ENCODE results near the gene TCIRG1. TPM values are rescaled to one million over a fixed set of nuclear protein-coding genes. Genes with fewer than 3 reads are reported as not detected.

The TCIRG1 gene
- total and polyA plus RNA-seq, 2 of the 13 experiments (the other 11 are each of a cell fraction or from before 2014, with no cell fraction given): 48.0 to 69.6 TPM

GRCh38 chr11:68030318-68031143 is 8.3 kb upstream of the TCIRG1 start, which contains the start of gene NDUFS8 (continued):
- TF ChIP-seq PRDM4 (CRISPR knock-in tag; IDR thresholded peaks at IDR 0.05; ENCODE audit: borderline replicate concordance) (no peak), DMTF1 (CRISPR knock-in tag; IDR thresholded peaks at IDR 0.05) (no peak), ATF1 (CRISPR knock-in tag; IDR thresholded peaks at IDR 0.05) (no peak), ZBTB44 (CRISPR knock-in tag; IDR thresholded peaks at IDR 0.05) (no peak), ZNF20 (CRISPR knock-in tag; IDR thresholded peaks at IDR 0.05) (no peak), ZNF616 (CRISPR knock-in tag; IDR thresholded peaks at IDR 0.05; ENCODE audit: low read depth) (peak; percentile 39; the same call in 1 of the 2 replicates), NRL (CRISPR knock-in tag; IDR thresholded peaks at IDR 0.05; ENCODE audit: borderline replicate concordance) (peak; percentile 94), SATB2 (CRISPR knock-in tag; IDR thresholded peaks at IDR 0.05) (no peak), NR2F1 (CRISPR knock-in tag; IDR thresholded peaks at IDR 0.05) (0 out of 4 replicates have a peak, but pooled peaks of 1 of the 2 experiments have one; percentile 15), ATF6 (CRISPR knock-in tag; conservative IDR thresholded peaks at IDR 0.05) (no peak), NR0B2 (CRISPR knock-in tag; IDR thresholded peaks at IDR 0.05) (0 out of 2 replicates have a peak, but pooled peaks have one; percentile 54), KDM4B (CRISPR knock-in tag; IDR thresholded peaks at IDR 0.05) (no peak), SAP130 (CRISPR knock-in tag; IDR thresholded peaks at IDR 0.05; ENCODE audit: low read depth) (peak; percentile 84), RBM22 (optimal IDR thresholded peaks at IDR 0.05; ENCODE audit: low read length) (no peak), ZNF773 (CRISPR knock-in tag; IDR thresholded peaks at IDR 0.05; ENCODE audit: borderline replicate concordance) (no peak), KDM2A (CRISPR knock-in tag; IDR thresholded peaks at IDR 0.05; ENCODE audit: borderline replicate concordance, low read depth) (peak; percentile 65; the same call in 1 of the 2 replicates), ZNF530 (CRISPR knock-in tag; IDR thresholded peaks at IDR 0.05; ENCODE audit: low read depth) (no peak), KAT7 (CRISPR knock-in tag; IDR thresholded peaks at IDR 0.05; ENCODE audit: borderline replicate concordance) (no peak; the same call in 1 of the 2 replicates), ZFP82 (CRISPR knock-in tag; IDR thresholded peaks at IDR 0.05; ENCODE audit: borderline replicate concordance) (peak; percentile 67; the same call in 1 of the 2 replicates)

All from HepG2 (cell line).